OCI-LY7 (cell line): ENCODE measurements around the gene CNN2.

Experiments used
- EZH2phosphoT487 ChIP-seq: fragments of 200-600 bp; sonication (generic); IDR thresholded peaks from 2 replicates; pipeline ENCODE4 v1.6.1; 2018; ENCODE audit warnings: low read depth, borderline replicate concordance, mild to moderate bottlenecking, mixed run types, antibody characterized with exemption, low read length, moderate library complexity, mixed read lengths
- TF ChIP-seq, protein P1 (sequence below): fragments of 200-600 bp; sonication (generic); conservative IDR thresholded peaks from 2 replicates; pipeline ENCODE4 v1.5.1; 2014; ENCODE audit warnings: mild to moderate bottlenecking, antibody characterized with exemption, low read length, moderate library complexity, mixed read lengths

DNA sequence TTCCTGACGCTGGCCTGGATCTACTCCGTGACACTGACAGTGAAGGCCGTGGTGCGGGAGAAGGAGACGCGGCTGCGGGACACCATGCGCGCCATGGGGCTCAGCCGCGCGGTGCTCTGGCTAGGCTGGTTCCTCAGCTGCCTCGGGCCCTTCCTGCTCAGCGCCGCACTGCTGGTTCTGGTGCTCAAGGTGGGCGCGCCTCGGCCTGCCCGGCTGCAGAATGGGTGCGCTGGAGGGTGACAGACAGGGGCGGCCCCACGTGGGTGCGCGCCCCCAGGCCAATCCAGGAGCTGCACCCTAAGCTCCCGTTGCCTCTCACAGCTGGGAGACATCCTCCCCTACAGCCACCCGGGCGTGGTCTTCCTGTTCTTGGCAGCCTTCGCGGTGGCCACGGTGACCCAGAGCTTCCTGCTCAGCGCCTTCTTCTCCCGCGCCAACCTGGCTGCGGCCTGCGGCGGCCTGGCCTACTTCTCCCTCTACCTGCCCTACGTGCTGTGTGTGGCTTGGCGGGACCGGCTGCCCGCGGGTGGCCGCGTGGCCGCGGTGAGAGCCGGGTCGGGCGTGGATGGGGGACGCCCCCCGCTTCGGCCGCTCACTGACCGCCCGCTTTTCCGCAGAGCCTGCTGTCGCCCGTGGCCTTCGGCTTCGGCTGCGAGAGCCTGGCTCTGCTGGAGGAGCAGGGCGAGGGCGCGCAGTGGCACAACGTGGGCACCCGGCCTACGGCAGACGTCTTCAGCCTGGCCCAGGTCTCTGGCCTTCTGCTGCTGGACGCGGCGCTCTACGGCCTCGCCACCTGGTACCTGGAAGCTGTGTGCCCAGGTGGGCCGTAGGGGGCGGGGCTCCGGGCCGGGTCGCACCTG is 20.7 kb downstream of the CNN2 start:
- TF ChIP-seq, protein P1, sequence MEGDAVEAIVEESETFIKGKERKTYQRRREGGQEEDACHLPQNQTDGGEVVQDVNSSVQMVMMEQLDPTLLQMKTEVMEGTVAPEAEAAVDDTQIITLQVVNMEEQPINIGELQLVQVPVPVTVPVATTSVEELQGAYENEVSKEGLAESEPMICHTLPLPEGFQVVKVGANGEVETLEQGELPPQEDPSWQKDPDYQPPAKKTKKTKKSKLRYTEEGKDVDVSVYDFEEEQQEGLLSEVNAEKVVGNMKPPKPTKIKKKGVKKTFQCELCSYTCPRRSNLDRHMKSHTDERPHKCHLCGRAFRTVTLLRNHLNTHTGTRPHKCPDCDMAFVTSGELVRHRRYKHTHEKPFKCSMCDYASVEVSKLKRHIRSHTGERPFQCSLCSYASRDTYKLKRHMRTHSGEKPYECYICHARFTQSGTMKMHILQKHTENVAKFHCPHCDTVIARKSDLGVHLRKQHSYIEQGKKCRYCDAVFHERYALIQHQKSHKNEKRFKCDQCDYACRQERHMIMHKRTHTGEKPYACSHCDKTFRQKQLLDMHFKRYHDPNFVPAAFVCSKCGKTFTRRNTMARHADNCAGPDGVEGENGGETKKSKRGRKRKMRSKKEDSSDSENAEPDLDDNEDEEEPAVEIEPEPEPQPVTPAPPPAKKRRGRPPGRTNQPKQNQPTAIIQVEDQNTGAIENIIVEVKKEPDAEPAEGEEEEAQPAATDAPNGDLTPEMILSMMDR, result no peak
- TF ChIP-seq EZH2phosphoT487, result no peak
